ENCODE results near the gene CSTF3. TPM values are rescaled to one million over a fixed set of nuclear protein-coding genes. Genes with fewer than 3 reads are reported as not detected.
"Not testable (repeated sequence)": the region's sequence is repeated elsewhere in the genome, so short reads cannot be mapped to it uniquely, and the experiment has no call there.

CSTF3 gene
- total RNA-seq, 2 donors from 2014 or later, result 19.1 to 33.1 TPM

DNA sequence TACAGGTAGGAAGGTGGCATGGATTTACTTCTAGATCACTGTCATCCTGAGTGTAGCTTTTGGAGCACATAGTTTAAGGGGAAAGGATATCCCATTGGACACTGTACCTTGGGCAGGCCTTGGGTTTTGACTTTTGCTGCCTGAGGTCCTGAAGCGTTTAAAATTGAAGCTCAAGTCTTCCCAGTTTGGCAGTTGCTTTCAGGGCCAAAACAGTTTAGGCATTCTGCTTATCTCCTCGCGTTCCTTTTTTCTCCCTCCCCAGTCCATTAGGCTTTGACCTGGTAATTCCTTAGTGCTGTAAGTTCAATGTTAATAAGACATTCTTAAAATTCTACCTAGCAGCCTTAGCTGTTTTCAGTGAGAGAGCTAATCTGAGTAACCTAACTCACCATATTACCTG is 35.7 kb downstream of the CSTF3 start:
- DNase-seq (ENCODE audit: low spot score in 2 of 2) (no peak), ATAC-seq (no peak)
- Mint-ChIP-seq H3K27ac (no peak overlapping the region), H3K9me3 (no peaks in the 10 kb centered on the region), H3K36me3 (peaks cover 0 to 6% of the 10 kb centered on the region in 2 donors)

DNA sequence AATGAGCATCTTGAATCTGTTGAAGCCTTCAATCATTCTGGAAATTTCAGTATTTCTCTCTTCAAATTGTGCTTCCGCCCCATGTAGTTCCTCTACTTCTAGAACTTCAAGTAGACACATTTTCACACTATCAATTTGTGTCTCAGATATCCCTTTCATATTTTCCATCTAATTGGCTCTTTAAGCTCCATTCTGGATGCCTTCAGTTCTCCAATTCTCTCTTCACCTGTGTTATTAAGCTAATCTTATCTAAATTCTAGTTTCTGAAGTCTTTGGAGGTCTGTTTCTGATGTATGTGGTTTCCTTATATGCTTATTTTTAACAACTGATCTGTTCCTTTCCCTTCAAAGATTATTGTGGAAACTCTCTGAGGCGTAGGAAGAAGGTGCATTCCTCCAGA is 36.3 kb downstream of the CSTF3 start:
- H3K9me3 Mint-ChIP-seq, result no peaks in the 10 kb centered on the region

GRCh38 chr11:33122696-33123095 is 38.6 kb downstream of the CSTF3 start:
- DNase-seq (ENCODE audit: low spot score in 2 of 2); H3K27ac Mint-ChIP-seq; H3K36me3 Mint-ChIP-seq; H3K9me3 Mint-ChIP-seq; ATAC-seq: not testable (repeated sequence)

More for the DNA sequence above, 36.3 kb downstream of the CSTF3 start:
- no peak for ATAC-seq
- H3K36me3 Mint-ChIP-seq, result peaks cover 0 to 6% of the 10 kb centered on the region in 2 donors
- no peak overlapping the region for H3K27ac Mint-ChIP-seq
- DNase-seq (ENCODE audit: low spot score in 2 of 2), result no peak

DNA sequence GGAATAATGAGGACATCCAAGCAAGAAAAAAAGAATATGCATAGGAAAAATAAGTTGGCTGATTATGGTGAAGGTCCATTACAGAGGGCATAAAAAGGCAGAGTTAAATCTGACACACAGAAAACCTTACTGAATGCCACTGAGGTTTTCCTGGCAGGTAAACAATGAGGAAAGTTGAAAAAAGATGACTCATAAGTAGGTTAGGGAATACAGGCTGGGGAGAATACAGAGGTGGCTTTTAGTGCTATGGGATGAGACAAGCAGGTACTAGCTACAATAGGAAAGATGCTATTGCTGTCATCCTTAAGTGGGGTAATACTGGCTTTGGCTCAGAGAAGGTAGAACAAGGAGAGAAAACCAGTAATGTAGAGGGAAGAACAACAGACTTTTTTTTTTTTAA is 44.7 kb downstream of the CSTF3 start:
- Mint-ChIP-seq H3K27ac (no peak overlapping the region), H3K36me3 (no peaks in the 10 kb centered on the region), H3K9me3 (no peaks in the 10 kb centered on the region)
- DNase-seq (ENCODE audit: low spot score in 2 of 2) (no peak), ATAC-seq (no peak)

DNA sequence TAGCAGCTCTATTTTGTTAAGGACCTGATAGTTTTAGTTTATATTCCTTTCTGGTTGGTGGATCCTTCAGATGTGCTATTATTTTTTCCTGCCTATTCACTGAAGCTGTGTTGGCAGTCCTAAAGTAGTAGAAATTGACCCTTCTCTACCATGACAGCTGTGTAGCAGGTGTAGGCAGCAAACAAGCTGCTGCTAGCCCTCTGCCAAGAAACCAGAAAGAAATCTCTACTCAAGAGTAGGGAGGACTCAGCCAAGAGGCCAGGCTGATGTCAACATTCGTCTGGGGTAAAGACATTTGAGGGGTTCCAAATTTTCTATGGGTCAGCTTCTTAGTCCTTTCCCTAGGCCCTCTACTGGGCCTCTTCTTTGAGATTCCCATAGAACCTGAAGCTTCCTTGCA is 51.2 kb downstream of the CSTF3 start:
- no peak overlapping the region for H3K27ac Mint-ChIP-seq
- no peak for ATAC-seq
- no peaks in the 10 kb centered on the region for H3K9me3 Mint-ChIP-seq
- DNase-seq (ENCODE audit: low spot score in 2 of 2), result no peak
- H3K36me3 Mint-ChIP-seq, result no peaks in the 10 kb centered on the region

DNA sequence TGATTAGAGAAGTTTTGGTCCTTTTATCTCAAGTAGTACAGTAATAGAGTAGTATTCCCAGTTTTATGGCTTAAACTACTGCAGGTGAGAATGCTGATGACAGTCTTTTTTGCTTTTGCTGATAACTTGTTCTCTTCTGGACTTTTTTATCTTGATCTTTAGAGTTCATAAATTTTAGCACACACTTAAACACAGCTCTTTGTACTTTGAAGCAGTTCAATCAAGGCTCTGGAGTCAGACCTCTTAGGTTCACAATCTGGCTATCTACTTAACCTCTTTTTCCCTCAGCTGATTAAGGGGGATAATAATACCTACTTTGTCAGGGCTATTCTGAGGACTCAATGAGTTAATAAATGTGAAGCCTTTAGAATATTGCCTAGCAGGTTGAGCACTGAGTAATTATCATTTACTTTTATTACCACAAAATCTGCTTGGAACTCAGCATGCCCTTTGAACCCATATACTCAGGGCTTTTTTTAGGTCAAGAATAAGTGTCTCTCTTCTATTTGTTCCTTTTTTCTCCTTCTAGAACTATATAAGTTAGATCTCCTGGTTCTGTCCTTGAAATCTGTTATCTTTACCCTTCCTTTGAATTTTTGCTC is 51.9 kb downstream of the CSTF3 start:
- Mint-ChIP-seq H3K9me3 (no peaks in the 10 kb centered on the region), H3K36me3 (no peaks in the 10 kb centered on the region), H3K27ac (no peak overlapping the region)
- DNase-seq (ENCODE audit: low spot score in 2 of 2) (no peak), ATAC-seq (no peak)

- Mint-ChIP-seq H3K9me3 (no peaks in the 10 kb centered on the region), H3K27ac (no peak overlapping the region), H3K36me3 (peaks cover 0 to 7% of the 10 kb centered on the region in 2 donors)
- no peak for ATAC-seq
- no peak for DNase-seq (ENCODE audit: low spot score in 2 of 2)
Observed at GRCh38 chr11:33103836-33104235, 57.4 kb downstream of the CSTF3 start.

GRCh38 chr11:33094157-33094556 is 67.1 kb downstream of the CSTF3 start:
- no peak for DNase-seq (ENCODE audit: low spot score in 2 of 2)
- no peaks in the 10 kb centered on the region for H3K9me3 Mint-ChIP-seq
- H3K27ac Mint-ChIP-seq, result no peak overlapping the region
- peaks cover 0 to 10% of the 10 kb centered on the region in 2 donors for H3K36me3 Mint-ChIP-seq
- ATAC-seq, result no peak

- ATAC-seq (no peak), DNase-seq (ENCODE audit: low spot score in 2 of 2) (no peak)
- H3K36me3 Mint-ChIP-seq, result peaks cover 0 to 9% of the 10 kb centered on the region in 2 donors
- no peak overlapping the region for H3K27ac Mint-ChIP-seq
- no peaks in the 10 kb centered on the region for H3K9me3 Mint-ChIP-seq
Observed at GRCh38 chr11:33089776-33090175, 71.5 kb downstream of the CSTF3 start.

DNA sequence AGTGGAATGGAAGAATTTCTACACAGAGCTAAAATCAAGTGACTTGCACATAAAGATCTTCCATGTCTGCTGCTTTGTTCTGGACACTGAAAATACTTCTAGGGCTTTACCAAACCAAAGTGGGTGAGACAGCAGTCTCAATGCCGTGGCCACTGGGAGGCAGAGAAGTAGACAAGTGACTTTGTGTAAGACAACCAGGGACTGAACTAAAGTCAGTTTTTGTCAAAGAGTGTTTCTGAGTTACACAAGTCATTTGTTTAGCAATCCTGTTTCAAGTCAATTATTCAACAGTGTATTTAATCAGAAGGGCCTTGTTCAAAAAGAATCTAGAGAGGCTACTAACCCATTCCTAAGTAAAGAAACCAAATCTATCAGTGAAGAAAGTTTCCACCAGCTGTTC is 75.3 kb downstream of the CSTF3 start:
- no peak for DNase-seq (ENCODE audit: low spot score in 2 of 2)
- ATAC-seq, result no peak
- peak overlapping the region in 1 of 2 donors; percentile 42 for H3K27ac Mint-ChIP-seq
- H3K9me3 Mint-ChIP-seq, result no peaks in the 10 kb centered on the region
- peaks cover 0 to 14% of the 10 kb centered on the region in 2 donors for H3K36me3 Mint-ChIP-seq

GRCh38 chr11:33083918-33084317 is 77.4 kb downstream of the CSTF3 start:
- Mint-ChIP-seq H3K27ac (no peak overlapping the region), H3K36me3 (peaks cover 0 to 15% of the 10 kb centered on the region in 2 donors), H3K9me3 (no peaks in the 10 kb centered on the region)
- ATAC-seq (no peak), DNase-seq (ENCODE audit: low spot score in 2 of 2) (no peak)

- H3K36me3 Mint-ChIP-seq, result peaks cover 11 to 21% of the 10 kb centered on the region in 2 donors
- no peak overlapping the region for H3K27ac Mint-ChIP-seq
- DNase-seq (ENCODE audit: low spot score in 2 of 2), result no peak
- ATAC-seq, result no peak
- H3K9me3 Mint-ChIP-seq, result no peaks in the 10 kb centered on the region
Observed at GRCh38 chr11:33072465-33072864, 88.8 kb downstream of the CSTF3 start.

DNA sequence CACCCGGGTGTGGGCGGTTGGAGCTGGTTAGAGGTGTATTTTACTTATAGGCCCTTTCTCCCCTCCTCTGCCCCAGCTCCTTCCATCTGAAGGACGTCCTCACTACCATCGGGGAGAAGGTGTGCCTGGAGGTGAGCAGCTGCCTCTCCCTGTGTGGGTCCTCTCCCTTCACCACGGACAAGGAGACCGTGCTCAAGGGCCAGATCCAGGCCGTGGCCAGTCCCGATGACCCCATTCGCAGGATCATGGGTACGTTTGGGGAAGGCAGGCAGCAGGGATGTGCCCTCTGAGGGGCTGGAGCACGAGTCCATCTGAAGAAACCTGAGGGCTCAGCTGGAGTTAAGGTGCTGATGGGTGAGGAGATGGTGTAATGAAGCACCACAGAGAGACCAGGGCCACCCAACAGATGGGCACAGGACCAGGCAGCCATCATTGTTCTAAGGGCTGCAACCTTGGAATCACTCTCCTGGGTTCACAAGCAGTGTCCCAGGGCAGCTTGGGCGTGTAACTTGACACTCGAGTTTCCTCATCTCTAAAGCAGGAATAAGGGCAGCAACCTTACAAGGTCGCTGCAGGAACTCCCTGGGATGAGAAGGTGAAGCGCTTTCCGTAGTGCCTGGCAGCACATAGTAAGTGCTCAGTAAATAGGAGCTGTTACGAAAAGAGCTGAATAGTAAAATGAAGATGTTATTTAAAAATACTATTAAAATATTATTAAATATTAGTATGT is 92.5 kb downstream of the CSTF3 start:
- no peak for ATAC-seq
- Mint-ChIP-seq H3K36me3 (peaks cover 0 to 5% of the 10 kb centered on the region in 2 donors), H3K9me3 (no peaks in the 10 kb centered on the region), H3K27ac (no peak overlapping the region)
- DNase-seq (ENCODE audit: low spot score in 2 of 2), result no peak

DNA sequence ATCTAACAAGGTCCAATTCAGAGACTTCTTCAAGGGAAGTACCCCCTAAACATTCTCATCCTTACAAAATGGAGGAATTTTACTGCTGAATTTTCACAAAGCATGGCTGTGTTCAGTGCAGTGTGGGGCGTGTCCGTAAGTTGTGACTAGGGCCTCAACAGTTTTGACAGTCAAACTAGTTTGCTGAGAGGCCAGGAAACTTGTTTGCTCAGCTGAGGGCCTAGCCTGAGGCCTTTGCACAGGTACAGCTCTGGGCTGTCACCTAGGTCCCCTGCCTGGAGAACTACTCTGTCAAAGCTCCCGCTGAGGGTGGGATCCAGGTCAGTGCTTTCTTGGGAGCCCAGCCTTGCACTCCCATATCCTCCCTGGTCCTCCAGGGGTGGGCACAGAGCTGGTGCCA is 94.0 kb downstream of the CSTF3 start:
- no peak for DNase-seq (ENCODE audit: low spot score in 2 of 2)

DNA sequence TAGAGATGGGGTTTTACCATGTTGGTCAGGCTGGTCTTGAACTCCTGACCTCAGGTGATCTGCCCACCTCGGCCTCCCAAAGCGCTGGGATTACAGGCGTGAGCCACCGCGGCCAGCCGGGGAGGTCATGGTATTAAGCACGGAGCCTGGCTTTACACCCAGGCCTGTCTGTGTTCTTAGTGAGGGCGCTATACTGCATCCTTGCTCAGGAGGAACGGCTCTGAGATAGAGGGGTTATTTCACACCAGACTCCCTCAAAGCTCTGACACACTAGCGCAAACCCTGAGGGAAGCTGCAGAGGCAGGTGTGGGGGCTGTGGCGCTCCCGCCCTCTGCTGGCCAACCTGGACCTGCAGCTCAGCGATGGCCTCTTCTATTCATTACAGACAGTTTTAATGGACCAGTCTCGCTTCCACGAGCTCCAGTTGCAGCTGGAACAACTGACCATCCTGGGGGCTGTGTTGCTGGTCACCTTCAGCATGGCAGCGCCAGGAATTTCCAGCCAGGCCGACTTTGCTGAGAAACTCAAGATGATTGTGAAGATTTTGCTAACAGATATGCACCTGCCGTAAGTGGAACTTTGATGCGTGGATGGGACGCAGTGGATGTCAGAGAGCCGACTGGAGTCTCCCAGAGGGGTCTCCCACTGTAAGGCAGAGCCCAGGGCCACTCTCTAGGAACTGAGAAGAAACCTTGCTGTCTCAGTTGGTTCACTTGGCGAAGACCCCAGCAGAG is 95.7 kb downstream of the CSTF3 start:
- Mint-ChIP-seq H3K36me3 (peaks cover 0 to 10% of the 10 kb centered on the region in 2 donors), H3K27ac (no peak overlapping the region), H3K9me3 (no peaks in the 10 kb centered on the region)
- DNase-seq (ENCODE audit: low spot score in 2 of 2) (peak; percentile 71 to 73), ATAC-seq (peak; percentile 51 to 62)

More for the DNA sequence above, 94.0 kb downstream of the CSTF3 start:
- peaks cover 0 to 8% of the 10 kb centered on the region in 2 donors for H3K36me3 Mint-ChIP-seq
- no peak overlapping the region for H3K27ac Mint-ChIP-seq
- H3K9me3 Mint-ChIP-seq, result no peaks in the 10 kb centered on the region
- ATAC-seq, result no peak

DNA sequence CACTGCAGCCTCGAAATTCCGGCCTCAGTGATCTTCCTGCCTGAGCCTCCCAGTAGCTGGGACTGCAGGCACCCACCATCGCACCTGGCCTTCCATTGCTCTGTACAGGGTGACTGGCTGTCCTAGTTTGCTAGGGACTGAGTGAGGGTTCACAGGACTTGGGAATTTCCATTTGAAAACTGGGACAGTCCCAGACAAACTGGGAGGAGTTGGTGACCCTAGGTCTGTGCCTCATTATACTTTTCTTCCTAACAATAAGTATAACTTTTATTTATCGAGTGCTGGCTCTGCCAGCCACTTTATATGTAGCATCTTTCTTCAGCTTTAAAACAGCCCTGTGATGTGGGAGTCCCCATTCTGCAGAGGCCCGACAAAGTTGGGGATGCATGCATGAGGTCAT is 96.4 kb downstream of the CSTF3 start:
- peak overlapping the region in 1 of 2 donors; percentile 61 for H3K27ac Mint-ChIP-seq
- peaks cover 3 to 10% of the 10 kb centered on the region in 2 donors for H3K36me3 Mint-ChIP-seq
- no peaks in the 10 kb centered on the region for H3K9me3 Mint-ChIP-seq
- DNase-seq (ENCODE audit: low spot score in 2 of 2) (no peak), ATAC-seq (no peak)

DNA sequence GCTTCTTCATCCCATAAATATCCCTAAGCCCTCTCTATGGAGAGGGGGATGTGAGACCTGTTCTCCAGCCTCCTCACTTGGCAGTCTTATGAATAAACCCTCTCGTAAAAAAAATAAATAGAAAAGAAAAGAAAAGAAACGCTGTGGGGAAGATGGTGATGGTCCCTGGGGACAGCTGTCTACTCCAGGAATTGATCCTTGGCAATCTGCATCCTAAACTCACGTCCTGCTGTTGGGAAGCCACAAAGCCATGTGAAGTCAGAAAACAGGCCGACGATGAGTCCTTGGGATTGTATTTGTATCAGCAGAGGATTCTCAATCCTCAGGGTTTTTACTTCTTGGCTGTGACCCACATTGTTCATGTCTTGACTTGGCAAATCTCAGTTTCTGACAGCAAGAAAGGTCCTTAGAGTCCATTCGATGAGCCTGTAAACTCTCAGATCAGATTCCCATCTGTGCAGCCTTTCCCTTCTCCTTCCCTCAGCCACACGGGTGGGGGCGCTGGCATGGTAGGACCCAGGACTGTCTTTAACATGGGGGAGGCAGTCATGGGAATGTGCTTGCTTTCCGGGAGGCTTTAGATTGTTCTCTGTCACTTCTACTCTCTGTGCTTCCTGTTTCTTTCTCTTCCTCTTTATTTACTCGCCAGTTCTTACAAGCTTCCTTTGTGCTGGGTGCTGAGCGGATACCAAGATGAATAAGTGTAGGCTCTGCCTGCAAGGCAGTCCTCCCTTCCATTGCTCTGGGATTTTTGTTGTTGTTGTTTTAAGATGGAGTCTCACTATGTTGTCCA is 97.1 kb downstream of the CSTF3 start:
- no peak for ATAC-seq
- DNase-seq (ENCODE audit: low spot score in 2 of 2), result no peak
- H3K36me3 Mint-ChIP-seq, result peaks cover 9 to 10% of the 10 kb centered on the region in 2 donors
- H3K9me3 Mint-ChIP-seq, result no peaks in the 10 kb centered on the region
- H3K27ac Mint-ChIP-seq, result peak overlapping the region; percentile 62 to 81

All from activated naive CD4-positive, alpha-beta T cell treated with anti-CD3 and anti-CD28 coated beads, Interleukin-2, amount 50 U/mL, for 72 hours (primary cell).